Central memory CD4-positive, alpha-beta T cell (primary cell): ENCODE results near the gene TMCO5A.
"Not testable (repeated sequence)": the region's sequence is repeated elsewhere in the genome, so short reads cannot be mapped to it uniquely, and the experiment has no call there.

Experiments
- DNase-seq: peaks from one replicate; pipeline ENCODE4 v3.0.0; 2022
- total RNA-seq, 3 experiments: gene quantifications; one replicate each; lab custom pipeline; 2026; lab: John Stamatoyannopoulos, UW

TMCO5A gene
- total RNA-seq = 0 reads per million in 3 experiments

- no peak for DNase-seq
Measured at GRCh38 chr15:37934340-37934739, at the start of gene TMCO5A. TSS of gene TMCO5A (plus strand) at chr15:37934640. CDS start at chr15:37936324, 1,684 bp downstream.

GRCh38 chr15:37885651-37886050, 48.8 kb upstream of the TMCO5A start:
- no peak for DNase-seq

- DNase-seq = no peak
Measured at GRCh38 chr15:37888356-37888755, 46.1 kb upstream of the TMCO5A start.

GRCh38 chr15:37891766-37892368, 42.6 kb upstream of the TMCO5A start:
- DNase-seq = no peak

GRCh38 chr15:37893309-37893708, 41.1 kb upstream of the TMCO5A start:
- DNase-seq = no peak

GRCh38 chr15:37898362-37898761, 36.1 kb upstream of the TMCO5A start:
- DNase-seq = no peak

GRCh38 chr15:37900326-37901221, 33.9 kb upstream of the TMCO5A start:
- no peak for DNase-seq

- no peak for DNase-seq
Measured at GRCh38 chr15:37902126-37902525, 32.3 kb upstream of the TMCO5A start.

GRCh38 chr15:37903919-37904625, 30.4 kb upstream of the TMCO5A start:
- no peak for DNase-seq

- no peak for DNase-seq
Measured at GRCh38 chr15:37907136-37907535, 27.3 kb upstream of the TMCO5A start.

- no peak for DNase-seq
Measured at GRCh38 chr15:37921527-37922385, 12.7 kb upstream of the TMCO5A start.

- DNase-seq = no peak
Measured at GRCh38 chr15:37926136-37926535, 8.3 kb upstream of the TMCO5A start.

GRCh38 chr15:37929238-37929637, 5.2 kb upstream of the TMCO5A start:
- no peak for DNase-seq

- DNase-seq = no peak
Measured at GRCh38 chr15:37931321-37931720, 3.1 kb upstream of the TMCO5A start.

GRCh38 chr15:37931868-37932267, 2.6 kb upstream of the TMCO5A start:
- DNase-seq = no peak

- no peak for DNase-seq
Measured at GRCh38 chr15:37932549-37932948, 1.9 kb upstream of the TMCO5A start.

GRCh38 chr15:37933666-37934065, 774 bp upstream of the TMCO5A start:
- no peak for DNase-seq

- no peak for DNase-seq
Measured at GRCh38 chr15:37940876-37941275, 6.4 kb downstream of the TMCO5A start.

- no peak for DNase-seq
Measured at GRCh38 chr15:37941779-37942178, 7.3 kb downstream of the TMCO5A start.

- DNase-seq = no peak
Measured at GRCh38 chr15:37951999-37952398, 17.6 kb downstream of the TMCO5A start.

- not testable (repeated sequence) for DNase-seq
Measured at GRCh38 chr15:37960742-37961141, 26.3 kb downstream of the TMCO5A start.

- no peak for DNase-seq
Measured at GRCh38 chr15:37967788-37968187, 33.3 kb downstream of the TMCO5A start.

- no peak for DNase-seq
Measured at GRCh38 chr15:37973856-37974255, 39.4 kb downstream of the TMCO5A start.
